ENCODE results near the gene ACER3.
"Not testable (repeated sequence)": the region's sequence is repeated elsewhere in the genome, so short reads cannot be mapped to it uniquely, and the experiment has no call there.

Gene ACER3

GRCh38 chr11:76880956-76881355, 20.2 kb downstream of the ACER3 start:
- DNase-seq, result no peak

DNA sequence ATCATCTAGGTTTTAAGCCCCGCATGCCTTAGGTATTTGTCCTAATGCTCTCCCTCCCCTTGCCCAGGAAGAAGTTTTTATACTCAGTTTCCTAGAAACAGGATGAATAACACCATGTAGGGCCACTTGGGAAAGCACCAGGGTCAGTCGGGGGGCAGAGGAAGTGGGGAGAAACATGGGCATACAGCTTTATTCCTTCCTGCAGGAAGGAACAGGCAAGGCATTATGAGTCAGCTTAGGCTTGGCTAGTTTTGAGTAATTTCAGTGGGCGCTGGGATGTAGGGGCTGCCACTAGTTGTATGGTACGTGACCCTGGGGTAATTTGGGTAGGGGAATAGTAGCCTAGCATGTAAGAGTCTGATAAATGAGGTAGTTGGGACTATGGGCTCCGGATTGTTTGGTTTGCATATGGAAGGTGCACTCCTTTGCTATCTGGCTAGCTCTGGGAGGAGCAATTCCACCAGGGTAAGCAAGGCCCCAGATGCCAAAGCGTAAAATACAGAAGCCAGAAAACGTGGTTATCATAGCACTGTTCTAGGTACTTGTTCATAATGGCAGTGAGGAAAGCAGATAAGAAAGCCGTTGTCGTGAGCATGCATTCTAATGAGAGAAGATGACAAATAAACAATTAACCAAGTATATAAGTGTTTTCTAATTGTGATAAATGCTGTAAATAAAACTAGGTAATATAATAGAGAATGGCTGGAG, 24.8 kb downstream of the ACER3 start:
- no peak for DNase-seq

- DNase-seq, result no peak
Observed at GRCh38 chr11:76888989-76889388, 28.3 kb downstream of the ACER3 start.

DNA sequence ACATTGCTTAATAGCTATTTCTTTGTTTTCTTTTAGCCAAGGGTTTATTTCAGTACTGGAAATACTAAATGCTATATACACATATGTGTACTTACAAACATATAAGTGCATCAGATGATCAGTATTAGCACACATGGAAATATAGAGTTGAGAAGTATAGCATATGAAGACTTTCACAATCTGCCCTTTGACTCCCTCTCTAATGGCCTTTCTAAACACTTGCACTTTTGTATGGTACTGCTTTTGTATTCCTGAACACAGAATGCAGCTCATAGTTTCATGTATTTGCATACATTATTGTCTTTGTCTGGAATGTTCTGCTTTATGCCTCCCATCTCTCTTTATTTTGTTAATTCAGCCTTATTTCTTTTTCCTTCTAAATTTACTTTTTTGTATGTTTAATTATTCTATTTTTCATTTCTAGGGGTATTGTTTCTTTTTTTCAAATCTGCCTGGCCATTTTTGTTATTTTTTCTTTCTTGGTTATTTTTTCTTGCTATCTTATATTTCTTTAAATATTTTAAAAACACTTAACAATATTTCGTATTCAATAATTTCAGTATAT, 28.8 kb downstream of the ACER3 start:
- DNase-seq, result no peak

- no peak for DNase-seq
Observed at GRCh38 chr11:76890329-76890728, 29.6 kb downstream of the ACER3 start.

GRCh38 chr11:76891285-76891684, 30.6 kb downstream of the ACER3 start:
- DNase-seq, result no peak

DNA sequence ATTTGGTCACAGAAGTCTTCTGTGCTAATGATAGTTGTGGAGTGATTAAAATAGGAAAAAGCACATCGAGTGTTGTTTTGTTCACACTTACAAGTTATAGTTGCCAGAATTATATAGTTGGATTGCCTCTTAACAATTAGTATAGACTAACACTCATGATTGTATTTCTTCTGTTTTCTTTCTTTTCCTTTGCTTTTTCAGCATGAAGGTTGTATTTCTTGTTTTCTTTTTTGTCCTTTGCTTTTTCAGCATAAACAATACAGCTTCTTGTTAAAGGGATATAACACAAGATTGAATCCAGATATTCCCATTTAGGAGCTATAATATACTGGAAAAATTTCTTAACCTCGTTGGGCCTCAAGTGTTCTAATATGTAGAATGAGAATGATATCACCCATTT, 31.1 kb downstream of the ACER3 start:
- no peak for DNase-seq

DNA sequence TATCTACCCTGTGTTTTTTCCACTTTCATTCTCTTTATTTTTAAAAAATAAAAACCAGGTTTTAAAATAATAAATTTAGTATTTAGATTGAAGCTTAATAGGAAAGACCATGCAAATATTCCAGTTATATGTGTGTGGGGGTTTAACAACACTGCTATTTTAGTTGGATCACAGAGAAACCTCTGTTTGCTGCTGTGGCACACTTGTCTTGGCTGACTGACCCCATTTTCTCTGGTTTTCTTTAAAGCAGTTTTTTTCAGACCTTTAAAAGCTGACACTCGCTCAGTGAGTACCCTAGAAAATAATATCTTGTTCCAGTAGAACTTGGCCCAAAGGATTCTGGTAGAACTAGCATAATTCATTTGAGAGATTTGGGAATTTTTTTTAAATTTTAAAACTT, 31.6 kb downstream of the ACER3 start:
- no peak for DNase-seq

DNA sequence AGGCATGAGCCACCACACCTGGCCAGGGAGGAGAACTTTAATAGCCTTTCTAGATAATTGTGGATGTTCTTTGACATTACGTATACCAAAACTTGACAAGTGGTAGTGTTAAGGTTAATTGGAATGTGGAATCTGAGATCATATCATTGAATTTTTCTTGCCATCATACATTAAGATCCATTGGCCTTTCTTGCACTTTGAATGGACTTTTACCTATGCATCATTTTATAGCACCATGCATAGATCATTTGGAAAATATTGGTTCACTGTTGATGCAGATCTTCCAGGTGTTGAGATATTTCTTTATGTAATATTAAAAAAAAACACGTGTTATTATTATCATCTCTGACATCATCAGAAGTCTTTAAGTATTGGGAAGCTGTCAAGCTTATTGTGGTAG, 36.5 kb downstream of the ACER3 start:
- no peak for DNase-seq

DNA sequence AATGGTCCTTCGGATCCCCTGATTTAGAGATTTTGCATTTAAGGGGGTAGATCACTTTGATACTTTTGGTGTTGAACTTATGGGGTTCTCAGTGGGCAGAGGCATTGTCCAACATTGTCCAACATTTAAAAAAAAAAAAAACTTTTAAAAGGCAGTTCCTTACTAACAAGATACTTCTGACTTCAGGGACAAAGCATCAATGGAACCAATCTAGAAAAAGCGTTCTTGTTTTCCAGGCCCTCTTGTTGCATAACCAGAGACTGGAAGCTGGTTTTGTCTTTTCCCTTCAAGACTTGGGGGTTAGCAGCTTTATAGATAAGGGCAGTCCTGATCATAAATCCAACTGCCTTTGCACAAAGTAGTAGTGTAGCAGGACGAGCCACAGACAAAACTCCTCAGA, 40.4 kb downstream of the ACER3 start:
- DNase-seq, result no peak

- DNase-seq, result not testable (repeated sequence)
Observed at GRCh38 chr11:76901622-76902021, 40.9 kb downstream of the ACER3 start.

GRCh38 chr11:76902121-76903014, 41.6 kb downstream of the ACER3 start:
- DNase-seq, result no peak

DNA sequence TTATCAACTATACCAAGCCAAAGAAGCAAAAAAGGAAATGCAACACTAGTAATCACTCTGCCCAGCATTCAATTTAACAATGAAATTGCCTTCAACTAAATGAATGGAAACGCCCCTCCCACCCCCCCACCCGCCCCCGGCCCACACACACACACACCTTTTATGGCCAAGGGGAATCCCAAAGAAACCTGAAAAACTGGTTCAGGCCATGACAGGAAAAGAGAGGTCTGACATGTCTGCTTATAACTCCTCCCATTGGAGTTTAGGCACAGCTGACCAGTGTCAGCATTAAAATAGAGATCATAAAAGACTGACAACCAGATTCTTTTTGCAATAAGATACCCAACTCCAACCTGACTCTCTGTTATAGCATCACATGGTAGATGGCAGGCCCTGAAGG, 42.6 kb downstream of the ACER3 start:
- DNase-seq, result peak; percentile 63

DNA sequence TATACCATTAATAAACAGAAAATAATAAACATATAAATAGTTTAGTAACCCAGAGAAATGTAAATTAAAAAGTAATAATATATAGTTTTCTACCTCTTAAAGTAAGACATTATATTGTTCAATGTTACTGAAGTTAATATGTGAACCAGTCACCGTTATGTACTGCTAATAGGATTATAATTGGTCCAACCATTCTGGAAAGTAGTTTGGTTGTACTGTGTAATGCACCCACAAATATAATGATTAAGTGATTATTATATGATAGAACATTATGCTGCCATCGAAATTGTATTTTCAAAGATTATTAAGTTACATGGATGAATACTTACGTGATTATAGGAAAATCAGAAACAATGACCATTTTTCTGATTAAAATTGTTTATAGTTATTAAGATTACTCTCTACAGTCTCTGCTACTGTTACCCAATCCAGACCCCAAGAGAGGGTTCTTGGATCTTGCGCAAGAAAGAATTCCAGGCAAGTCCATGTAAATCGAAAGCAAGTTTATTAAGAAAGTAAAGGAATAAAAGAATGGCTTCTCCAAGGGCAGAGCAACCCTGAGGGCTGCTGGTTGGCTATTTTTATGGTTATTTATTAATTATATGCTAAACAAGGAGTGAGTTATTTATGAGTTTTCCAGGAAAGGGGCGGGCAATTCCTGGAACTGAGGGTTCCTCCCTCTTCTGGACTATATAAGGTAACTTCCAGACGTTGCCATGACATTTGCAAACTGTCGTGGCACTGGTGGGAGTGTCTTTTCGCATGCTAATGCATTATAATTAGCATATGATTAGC, 50.1 kb downstream of the ACER3 start:
- DNase-seq, result no peak

DNA sequence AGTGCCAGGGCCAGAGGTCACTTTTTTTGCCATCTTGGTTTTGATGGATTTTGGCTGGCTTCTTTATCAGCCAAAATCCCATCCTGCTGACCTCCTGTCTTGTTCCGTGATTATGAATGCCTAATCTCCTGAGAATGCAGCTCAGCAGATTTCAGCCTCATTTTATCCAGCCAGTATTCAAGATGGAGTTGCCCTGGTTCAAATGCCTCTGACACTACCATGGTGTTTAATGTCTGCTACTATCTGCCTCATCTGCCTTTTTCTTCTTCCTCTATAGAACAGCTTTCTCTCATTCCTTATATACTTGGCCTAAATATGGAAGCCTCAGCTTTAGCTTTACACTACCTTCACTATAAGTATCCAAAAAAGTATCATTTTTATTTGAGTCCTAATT, 50.7 kb downstream of the ACER3 start:
- DNase-seq, result no peak

GRCh38 chr11:76916712-76917111, 56.0 kb downstream of the ACER3 start:
- DNase-seq, result no peak

DNA sequence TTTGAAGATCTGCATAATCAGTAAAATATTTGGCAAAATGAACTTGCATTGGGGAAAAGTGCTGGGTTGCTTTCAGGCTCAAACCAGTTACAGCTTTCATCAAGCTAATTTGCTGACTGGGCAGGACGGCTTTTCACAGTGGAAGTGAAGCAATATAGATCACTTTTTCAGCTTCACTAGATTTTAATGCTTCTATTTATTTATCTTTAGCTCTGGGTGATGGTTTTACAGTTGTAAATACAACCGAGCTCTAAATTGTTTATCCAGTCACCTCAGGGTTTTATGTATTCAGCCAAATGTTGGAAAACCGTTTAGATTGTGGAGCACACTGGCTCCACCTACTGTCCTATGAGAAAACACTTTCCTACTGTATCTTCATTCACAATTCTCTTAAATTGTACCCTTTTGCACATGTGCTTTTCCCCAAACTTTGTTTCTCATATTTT, 58.2 kb downstream of the ACER3 start:
- DNase-seq, result peak; percentile 45

GRCh38 chr11:76919467-76919866, 58.7 kb downstream of the ACER3 start:
- DNase-seq, result no peak

- DNase-seq, result peak; percentile 90
Observed at GRCh38 chr11:76919887-76920746, 59.4 kb downstream of the ACER3 start.

DNA sequence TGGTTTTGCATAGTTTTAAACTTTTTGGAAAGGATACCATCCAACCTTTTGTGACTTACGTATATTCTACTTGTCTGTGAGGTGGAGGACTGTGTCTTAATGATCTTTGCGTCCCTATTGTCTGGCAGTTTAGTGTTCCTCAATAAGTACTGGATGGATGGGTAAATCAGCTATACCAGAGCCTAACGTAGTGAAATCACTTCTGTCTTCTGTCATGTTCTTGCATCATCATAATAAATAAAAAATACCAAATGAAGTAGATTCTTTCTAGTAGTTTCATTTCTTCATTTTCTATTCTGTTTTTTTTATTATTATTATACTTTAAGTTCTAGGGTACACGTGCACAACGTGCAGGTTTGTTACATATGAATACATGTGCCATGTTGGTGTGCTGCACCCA, 66.4 kb downstream of the ACER3 start:
- DNase-seq, result no peak

GRCh38 chr11:76935042-76935441, 74.3 kb downstream of the ACER3 start:
- no peak for DNase-seq

GRCh38 chr11:76939219-76939631, 78.5 kb downstream of the ACER3 start:
- DNase-seq, result no peak

Measured in NCI-H2029 (cell line).